AG09309 (cell line): ENCODE results near the gene SOX6.

ENCODE experiments used
- DNase-seq: peaks from one replicate; pipeline ENCODE4 v3.0.0-alpha.2; 2010; ENCODE audit warnings: low read depth
- H3K4me3 ChIP-seq: 2 replicates; pipeline ENCODE4 v1.5.1; 2011; ENCODE audit warnings: mild to moderate bottlenecking, low read depth, low read length, moderate library complexity; ENCODE audit not compliant: control insufficient read depth
- CTCF ChIP-seq: IDR thresholded peaks from 2 replicates; pipeline ENCODE4 v1.5.1; 2011; ENCODE audit warnings: mild to moderate bottlenecking, low read depth, low read length, inconsistent platforms; ENCODE audit not compliant: insufficient read depth, control insufficient read depth; ENCODE audit errors: missing control alignments

The SOX6 gene

GRCh38 chr11:16088774-16089173, 267.6 kb downstream of the SOX6 start:
- DNase-seq: no peak
- TF ChIP-seq CTCF: no peak
- no peak overlapping the region for H3K4me3 ChIP-seq

- H3K4me3 ChIP-seq: no peak overlapping the region
- no peak for TF ChIP-seq CTCF
- no peak for DNase-seq
Observed at GRCh38 chr11:16087886-16088285, 268.5 kb downstream of the SOX6 start.

- no peak for DNase-seq
- no peak overlapping the region for H3K4me3 ChIP-seq
- no peak for TF ChIP-seq CTCF
Observed at GRCh38 chr11:16086229-16086819, 270.0 kb downstream of the SOX6 start.

GRCh38 chr11:16082095-16083055, 274.0 kb downstream of the SOX6 start:
- no peak for TF ChIP-seq CTCF
- no peak for DNase-seq
- H3K4me3 ChIP-seq: no peak overlapping the region

GRCh38 chr11:16081382-16082094, 274.8 kb downstream of the SOX6 start:
- no peak for TF ChIP-seq CTCF
- no peak for DNase-seq
- H3K4me3 ChIP-seq: no peak overlapping the region

- TF ChIP-seq CTCF: no peak
Observed at GRCh38 chr11:16080688-16081381, 275.5 kb downstream of the SOX6 start.

More at GRCh38 chr11:16080688-16081381, 275.5 kb downstream of the SOX6 start:
- no peak overlapping the region for H3K4me3 ChIP-seq
- no peak for DNase-seq
